ENCODE data around the gene ICAM4.

ICAM4 gene

GRCh38 chr19:10259162-10259905 lies 27.4 kb upstream of the ICAM4 start:
- TF ChIP-seq TCF12 (IDR thresholded peaks at IDR 0.05; ENCODE audit: low read depth) (no peak), RAD21 (IDR thresholded peaks at IDR 0.05; ENCODE audit: low read depth) (peak; percentile 64)

GRCh38 chr19:10260141-10260584 lies 26.6 kb upstream of the ICAM4 start:
- TF ChIP-seq TEAD4 (IDR thresholded peaks at IDR 0.05): no peak
- TF ChIP-seq CEBPB (IDR thresholded peaks at IDR 0.05): no peak
- no peak for TF ChIP-seq FOXM1 (IDR thresholded peaks at IDR 0.05; ENCODE audit: borderline replicate concordance, low read depth)
- TF ChIP-seq EGR1 (IDR thresholded peaks at IDR 0.05): 0 out of 2 replicates have a peak, but pooled peaks have one; percentile 29

GRCh38 chr19:10262771-10263170 lies 24.0 kb upstream of the ICAM4 start:
- no peak for TF ChIP-seq EGR1 (IDR thresholded peaks at IDR 0.05)
- TF ChIP-seq CEBPB (IDR thresholded peaks at IDR 0.05): no peak
- TF ChIP-seq TCF12 (IDR thresholded peaks at IDR 0.05; ENCODE audit: low read depth): no peak
- no peak for TF ChIP-seq NFIC (IDR thresholded peaks at IDR 0.05)
- TF ChIP-seq ZBTB7A (IDR thresholded peaks at IDR 0.05; ENCODE audit: low read depth): no peak
- TF ChIP-seq REST (IDR thresholded peaks at IDR 0.05; ENCODE audit: low read depth): no peak
- TF ChIP-seq USF1 (IDR thresholded peaks at IDR 0.05): no peak
- no peak for TF ChIP-seq MAX (IDR thresholded peaks at IDR 0.05)

GRCh38 chr19:10266706-10267105 lies 20.0 kb upstream of the ICAM4 start:
- TF ChIP-seq CREB1 (IDR thresholded peaks at IDR 0.05; ENCODE audit: low read depth): no peak

GRCh38 chr19:10268071-10268470 lies 18.7 kb upstream of the ICAM4 start:
- TF ChIP-seq USF1 (IDR thresholded peaks at IDR 0.05) (no peak), RAD21 (IDR thresholded peaks at IDR 0.05; ENCODE audit: low read depth) (no peak), REST (IDR thresholded peaks at IDR 0.05; ENCODE audit: low read depth) (no peak), TCF12 (IDR thresholded peaks at IDR 0.05; ENCODE audit: low read depth) (no peak)

GRCh38 chr19:10269333-10270179 lies 17.2 kb upstream of the ICAM4 start:
- TF ChIP-seq MAX (IDR thresholded peaks at IDR 0.05): peak; percentile 19; the same call in 1 of the 2 replicates
- TF ChIP-seq ZBTB7A (IDR thresholded peaks at IDR 0.05; ENCODE audit: low read depth): peak; percentile 77
- no peak for TF ChIP-seq USF1 (IDR thresholded peaks at IDR 0.05)
- TF ChIP-seq YY1 (IDR thresholded peaks at IDR 0.05; ENCODE audit: low read depth): no peak
- no peak for TF ChIP-seq TEAD4 (IDR thresholded peaks at IDR 0.05)
- TF ChIP-seq TAF1 (IDR thresholded peaks at IDR 0.05; ENCODE audit: low read depth): no peak
- TF ChIP-seq CREB1 (IDR thresholded peaks at IDR 0.05; ENCODE audit: low read depth): no peak
- TF ChIP-seq RAD21 (IDR thresholded peaks at IDR 0.05; ENCODE audit: low read depth): peak; percentile 95
- TF ChIP-seq CEBPB (IDR thresholded peaks at IDR 0.05): no peak
- no peak for TF ChIP-seq REST (IDR thresholded peaks at IDR 0.05; ENCODE audit: low read depth)
- no peak for TF ChIP-seq TCF12 (IDR thresholded peaks at IDR 0.05; ENCODE audit: low read depth)
- TF ChIP-seq NFIC (IDR thresholded peaks at IDR 0.05): peak; percentile 72
- TF ChIP-seq EGR1 (IDR thresholded peaks at IDR 0.05): no peak
- no peak for TF ChIP-seq FOXM1 (IDR thresholded peaks at IDR 0.05; ENCODE audit: borderline replicate concordance, low read depth)
- TF ChIP-seq EP300 (IDR thresholded peaks at IDR 0.05; ENCODE audit: borderline replicate concordance): no peak
